Activated naive CD4-positive, alpha-beta T cell treated with anti-CD3 and anti-CD28 coated beads, Interleukin-2, amount 10 ng/mL, durations not matched to agents 7 days and 5 days (primary cell): ENCODE measurements around the gene TMEM132D.
"Not testable (repeated sequence)": the region's sequence is repeated elsewhere in the genome, so short reads cannot be mapped to it uniquely, and the experiment has no call there.

Source experiments
- CTCF ChIA-PET: fragments of 350-600 bp; sonication (Branson Sonifier 250); formaldehyde crosslinking; loops from one replicate; lab custom pipeline; 2021; ENCODE audit warnings: antibody characterized with exemption; lab: Charles Lee
- DNase-seq: peaks from one replicate; pipeline ENCODE4 v3.0.0-alpha.2; 2020
- H3K27ac Mint-ChIP-seq: one replicate; pipeline ENCODE4 v1.8.0; 2021; ENCODE audit warnings: mild to moderate bottlenecking, moderate library complexity, mixed read lengths
- H3K27me3 Mint-ChIP-seq: one replicate; pipeline ENCODE4 v1.8.0; 2021; ENCODE audit warnings: mild to moderate bottlenecking, mixed read lengths
- H3K36me3 Mint-ChIP-seq: one replicate; pipeline ENCODE4 v1.8.0; 2021; ENCODE audit warnings: mixed read lengths
- H3K4me1 Mint-ChIP-seq: one replicate; pipeline ENCODE4 v1.8.0; 2021; ENCODE audit warnings: mixed read lengths
- H3K4me3 Mint-ChIP-seq: one replicate; pipeline ENCODE4 v1.8.0; 2021; ENCODE audit warnings: mild to moderate bottlenecking, moderate library complexity, mixed read lengths
- H3K9me3 Mint-ChIP-seq: one replicate; pipeline ENCODE4 v1.8.0; 2021; ENCODE audit warnings: mixed read lengths

Gene TMEM132D

DNA sequence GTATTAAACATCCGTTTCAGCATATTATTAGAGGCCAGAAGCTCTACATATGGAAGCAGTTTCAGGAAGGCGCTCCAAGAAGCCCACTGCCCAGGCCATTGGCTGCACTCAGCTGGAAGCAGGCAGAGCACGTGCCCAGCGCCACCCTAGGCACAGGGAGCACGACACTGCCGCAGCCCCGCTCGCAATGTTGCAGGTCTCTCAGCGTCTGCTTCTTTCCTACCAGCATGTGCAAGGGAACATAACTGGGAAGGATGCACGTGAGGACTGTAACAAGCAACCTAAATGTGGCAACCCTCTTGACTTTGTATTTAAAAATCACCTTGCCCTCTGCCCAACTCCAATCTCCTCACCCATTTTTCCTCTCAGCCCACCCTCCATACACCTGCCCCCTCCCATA lies 3.5 kb downstream of the TMEM132D start:
- Mint-ChIP-seq H3K4me1 (no peaks in the 10 kb centered on the region), H3K27ac (no peak overlapping the region), H3K9me3 (no peaks in the 10 kb centered on the region), H3K36me3 (no peaks in the 10 kb centered on the region), H3K27me3 (peaks cover 27% of the 10 kb centered on the region), H3K4me3 (no peak overlapping the region)
- DNase-seq, result no peak
- CTCF ChIA-PET, result interaction anchor here (1.3 kb wide), 1 partner anchor 11 kb away, joined by 4 read pairs; no protein-coding TSS in a partner anchor

GRCh38 chr12:129899045-129899444 lies 4.8 kb downstream of the TMEM132D start:
- CTCF ChIA-PET, result interaction anchor here (1.3 kb wide), 1 partner anchor 12 kb away, joined by 4 read pairs; no protein-coding TSS in a partner anchor
- not testable (repeated sequence) for H3K36me3 Mint-ChIP-seq, H3K9me3 Mint-ChIP-seq, H3K4me1 Mint-ChIP-seq, H3K4me3 Mint-ChIP-seq, DNase-seq, H3K27ac Mint-ChIP-seq
- H3K27me3 Mint-ChIP-seq, result peaks cover 18% of the 10 kb centered on the region

- Mint-ChIP-seq H3K9me3 (no peaks in the 10 kb centered on the region), H3K36me3 (no peaks in the 10 kb centered on the region), H3K27me3 (no peaks in the 10 kb centered on the region), H3K27ac (no peak overlapping the region), H3K4me1 (no peaks in the 10 kb centered on the region), H3K4me3 (no peak overlapping the region)
- CTCF ChIA-PET, result no interaction called here
- DNase-seq, result no peak
These were observed 10.1 kb downstream of the TMEM132D start for GRCh38 chr12:129893691-129894090.

DNA sequence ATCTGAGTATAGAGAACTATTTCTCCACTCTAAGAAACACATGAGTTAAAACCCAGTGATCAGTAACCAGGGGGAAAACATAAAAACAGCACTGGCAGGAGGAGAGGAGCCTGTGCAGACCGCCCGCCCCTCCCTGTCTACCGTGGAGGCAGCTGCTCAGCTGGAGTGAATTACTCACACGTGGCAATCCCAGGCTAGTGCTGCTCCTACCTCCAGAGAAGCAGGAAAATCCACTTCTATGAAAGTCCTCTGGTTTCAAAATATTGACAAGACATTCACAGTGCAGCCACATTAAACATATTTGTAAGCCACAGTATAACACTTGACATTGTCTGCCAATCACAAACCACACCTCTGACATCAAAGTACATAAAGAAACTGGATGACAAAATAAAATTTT lies 16.7 kb downstream of the TMEM132D start:
- Mint-ChIP-seq H3K27ac (no peak overlapping the region), H3K9me3 (no peaks in the 10 kb centered on the region), H3K4me3 (no peak overlapping the region), H3K36me3 (no peaks in the 10 kb centered on the region), H3K27me3 (no peaks in the 10 kb centered on the region), H3K4me1 (no peaks in the 10 kb centered on the region)
- DNase-seq, result no peak
- CTCF ChIA-PET, result interaction anchor here (0.6 kb wide), 1 partner anchor 694 kb away, joined by 3 read pairs; no protein-coding TSS in a partner anchor

DNA sequence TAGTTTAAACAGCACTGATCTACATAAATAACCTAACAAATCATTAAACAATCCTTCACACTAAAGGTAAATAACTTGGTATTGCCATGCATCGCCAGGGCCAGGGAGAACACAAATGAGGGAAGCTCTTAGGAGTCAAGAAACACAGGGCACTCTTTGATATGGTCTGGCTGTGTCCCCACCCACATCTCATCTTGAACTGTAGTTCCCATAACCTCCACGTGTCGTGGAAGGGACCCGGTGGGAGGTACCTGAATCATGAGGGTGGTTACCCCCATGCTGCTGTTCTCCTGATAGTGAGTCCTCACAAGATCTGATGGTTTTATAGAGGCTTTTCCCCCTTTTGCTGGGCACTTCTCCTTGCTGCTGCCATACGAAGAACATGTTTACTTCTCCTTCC lies 17.3 kb downstream of the TMEM132D start:
- no peak for DNase-seq
- Mint-ChIP-seq H3K27me3 (no peaks in the 10 kb centered on the region), H3K9me3 (no peaks in the 10 kb centered on the region), H3K4me3 (no peak overlapping the region), H3K36me3 (no peaks in the 10 kb centered on the region), H3K4me1 (no peaks in the 10 kb centered on the region), H3K27ac (no peak overlapping the region)
- CTCF ChIA-PET, result no interaction called here

DNA sequence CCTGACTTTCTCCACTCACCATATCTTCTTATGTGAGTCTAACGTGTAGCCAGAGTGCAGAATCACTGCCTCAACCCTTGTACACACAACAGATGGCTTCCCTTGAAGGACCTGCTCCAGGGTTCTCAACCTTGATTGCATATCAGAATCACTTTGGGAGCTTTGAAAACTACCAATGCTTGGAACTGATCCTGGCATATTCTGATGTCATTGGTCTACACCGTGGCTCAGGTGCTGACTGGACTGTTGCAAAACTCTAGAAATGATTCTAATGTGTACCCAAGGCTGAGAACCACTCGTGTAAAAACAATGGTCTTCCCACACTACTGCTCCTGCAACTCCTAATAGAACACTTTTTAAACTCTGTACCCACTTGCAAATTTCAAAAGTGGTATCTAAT lies 18.5 kb downstream of the TMEM132D start:
- CTCF ChIA-PET, result no interaction called here
- DNase-seq, result no peak
- no peaks in the 10 kb centered on the region for H3K9me3 Mint-ChIP-seq
- no peaks in the 10 kb centered on the region for H3K36me3 Mint-ChIP-seq
- no peak overlapping the region for H3K27ac Mint-ChIP-seq
- no peaks in the 10 kb centered on the region for H3K4me1 Mint-ChIP-seq
- no peaks in the 10 kb centered on the region for H3K27me3 Mint-ChIP-seq
- H3K4me3 Mint-ChIP-seq, result no peak overlapping the region

DNA sequence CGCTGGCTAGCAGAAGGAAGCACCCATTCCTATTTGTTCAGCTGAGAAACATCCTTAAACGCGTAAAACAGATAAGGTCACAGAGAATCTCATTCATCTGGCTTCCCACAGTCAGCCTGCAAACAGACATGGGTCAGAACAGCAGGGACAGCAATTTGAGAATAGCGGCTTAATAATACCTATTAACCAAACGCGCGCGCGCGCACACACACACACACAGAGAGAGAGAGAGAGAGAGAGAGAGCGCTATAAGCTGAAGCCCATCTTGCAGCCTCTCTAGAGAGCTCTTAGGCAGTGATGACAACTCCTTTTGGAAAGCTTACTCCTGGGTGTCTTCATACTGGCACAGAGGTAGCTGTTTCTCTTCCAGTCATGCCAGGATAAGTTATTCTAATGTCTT lies 26.4 kb downstream of the TMEM132D start:
- DNase-seq, result no peak
- Mint-ChIP-seq H3K27ac (no peak overlapping the region), H3K9me3 (peaks cover 4% of the 10 kb centered on the region), H3K36me3 (no peaks in the 10 kb centered on the region), H3K4me1 (no peaks in the 10 kb centered on the region), H3K4me3 (no peak overlapping the region), H3K27me3 (no peaks in the 10 kb centered on the region)
- CTCF ChIA-PET, result no interaction called here

DNA sequence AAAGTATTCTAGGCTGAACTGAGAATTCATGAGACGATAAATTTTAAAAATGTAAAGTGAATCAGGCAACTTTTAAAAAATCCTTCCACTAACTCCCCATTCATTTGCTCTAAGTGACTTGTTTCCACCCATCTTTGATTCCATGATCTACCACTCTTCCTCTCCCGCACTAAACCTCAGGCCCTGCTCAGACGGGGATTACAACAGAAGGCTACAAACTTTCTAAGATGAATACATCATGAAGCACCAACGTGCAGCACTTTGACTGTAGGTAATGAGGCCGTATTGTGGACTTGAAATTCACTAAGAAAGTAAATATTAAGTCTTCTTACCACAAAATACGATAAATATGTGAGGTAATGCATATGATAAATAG lies 30.0 kb downstream of the TMEM132D start:
- Mint-ChIP-seq H3K27me3 (no peaks in the 10 kb centered on the region), H3K36me3 (no peaks in the 10 kb centered on the region), H3K9me3 (peaks cover 4% of the 10 kb centered on the region), H3K27ac (no peak overlapping the region), H3K4me1 (no peaks in the 10 kb centered on the region), H3K4me3 (no peak overlapping the region)
- no peak for DNase-seq
- CTCF ChIA-PET, result no interaction called here

GRCh38 chr12:129873111-129873832 lies 30.6 kb downstream of the TMEM132D start:
- Mint-ChIP-seq H3K4me1 (no peaks in the 10 kb centered on the region), H3K27ac (no peak overlapping the region), H3K36me3 (no peaks in the 10 kb centered on the region), H3K9me3 (peaks cover 4% of the 10 kb centered on the region), H3K27me3 (no peaks in the 10 kb centered on the region), H3K4me3 (no peak overlapping the region)
- no peak for DNase-seq
- CTCF ChIA-PET, result no interaction called here

- Mint-ChIP-seq H3K4me1 (no peaks in the 10 kb centered on the region), H3K27ac (no peak overlapping the region), H3K4me3 (no peak overlapping the region), H3K9me3 (peaks cover 4% of the 10 kb centered on the region), H3K27me3 (no peaks in the 10 kb centered on the region), H3K36me3 (no peaks in the 10 kb centered on the region)
- no peak for DNase-seq
- CTCF ChIA-PET, result no interaction called here
These were observed 31.5 kb downstream of the TMEM132D start for GRCh38 chr12:129871991-129872972.

DNA sequence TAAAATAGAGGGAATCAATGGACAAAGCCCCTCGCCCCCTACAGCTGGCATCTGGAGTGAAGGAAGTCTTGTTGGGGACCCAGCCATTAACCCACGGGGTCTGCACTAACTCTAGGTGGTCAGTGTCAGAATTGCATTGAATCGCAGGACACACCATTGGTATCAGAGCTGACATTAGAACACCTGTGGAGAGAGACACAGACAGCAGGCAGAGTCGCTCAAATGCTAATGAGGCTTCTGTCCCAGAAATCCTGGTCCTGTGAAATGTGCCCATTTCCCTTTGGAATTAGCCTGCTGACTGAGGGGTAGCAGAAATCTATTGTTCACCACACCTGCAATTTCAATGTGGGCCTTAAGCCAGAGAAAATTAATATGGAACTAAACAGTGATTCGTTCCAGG lies 33.0 kb downstream of the TMEM132D start:
- no peaks in the 10 kb centered on the region for H3K36me3 Mint-ChIP-seq
- H3K4me3 Mint-ChIP-seq, result no peak overlapping the region
- H3K27ac Mint-ChIP-seq, result no peak overlapping the region
- H3K4me1 Mint-ChIP-seq, result no peaks in the 10 kb centered on the region
- H3K9me3 Mint-ChIP-seq, result peaks cover 12% of the 10 kb centered on the region
- CTCF ChIA-PET, result no interaction called here
- H3K27me3 Mint-ChIP-seq, result no peaks in the 10 kb centered on the region
- DNase-seq, result no peak

GRCh38 chr12:129870136-129870535 lies 33.7 kb downstream of the TMEM132D start:
- H3K4me1 Mint-ChIP-seq, result no peaks in the 10 kb centered on the region
- CTCF ChIA-PET, result no interaction called here

DNA sequence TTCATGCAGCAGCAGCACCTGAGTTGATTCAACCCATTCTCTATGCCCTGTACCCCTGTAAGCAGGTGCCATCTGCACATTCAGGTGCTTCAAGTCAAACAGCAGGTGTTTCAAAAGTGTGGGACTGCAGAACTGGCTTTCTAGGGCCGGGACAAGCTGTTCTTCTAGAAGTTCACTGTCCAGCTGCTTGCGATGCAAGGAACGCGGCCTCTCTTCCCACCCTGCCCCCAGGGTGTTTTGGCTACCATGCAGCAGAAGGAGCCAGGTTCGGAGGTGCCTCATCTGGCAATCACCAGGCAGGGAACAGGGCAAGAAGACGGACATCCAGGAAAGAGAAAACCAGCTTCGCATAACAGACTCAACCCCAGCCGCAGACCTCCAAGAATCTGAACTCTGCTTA lies 35.2 kb downstream of the TMEM132D start:
- no peaks in the 10 kb centered on the region for H3K36me3 Mint-ChIP-seq
- H3K27ac Mint-ChIP-seq, result no peak overlapping the region
- DNase-seq, result no peak
- CTCF ChIA-PET, result no interaction called here
- no peak overlapping the region for H3K4me3 Mint-ChIP-seq
- no peaks in the 10 kb centered on the region for H3K4me1 Mint-ChIP-seq
- H3K27me3 Mint-ChIP-seq, result no peaks in the 10 kb centered on the region
- H3K9me3 Mint-ChIP-seq, result peaks cover 16% of the 10 kb centered on the region

More at GRCh38 chr12:129870136-129870535, 33.7 kb downstream of the TMEM132D start:
- no peaks in the 10 kb centered on the region for H3K27me3 Mint-ChIP-seq
- H3K4me3 Mint-ChIP-seq, result no peak overlapping the region
- peaks cover 14% of the 10 kb centered on the region for H3K9me3 Mint-ChIP-seq
- H3K27ac Mint-ChIP-seq, result no peak overlapping the region
- no peak for DNase-seq
- H3K36me3 Mint-ChIP-seq, result no peaks in the 10 kb centered on the region

DNA sequence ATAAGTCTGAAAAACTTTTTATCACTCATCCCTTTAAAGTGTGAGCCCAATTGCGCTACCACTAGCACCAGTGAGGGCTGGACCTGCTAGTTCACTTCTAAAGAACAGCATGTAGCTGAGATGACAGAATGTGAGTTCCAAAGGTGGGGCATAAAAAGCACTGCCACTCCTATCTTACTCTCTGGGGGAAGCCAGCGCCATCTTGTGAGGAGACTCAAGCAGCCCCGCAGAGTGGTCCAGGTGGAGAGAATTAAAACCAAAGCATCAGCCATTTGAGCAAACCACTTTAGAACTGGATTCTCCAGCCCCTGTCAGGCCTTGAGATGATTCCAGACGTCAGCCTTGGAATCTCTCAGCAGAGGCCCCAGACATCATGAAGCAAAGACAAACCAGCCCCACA lies 39.9 kb downstream of the TMEM132D start:
- H3K9me3 Mint-ChIP-seq, result peaks cover 24% of the 10 kb centered on the region
- no peak for DNase-seq
- no peaks in the 10 kb centered on the region for H3K36me3 Mint-ChIP-seq
- no peaks in the 10 kb centered on the region for H3K4me1 Mint-ChIP-seq
- CTCF ChIA-PET, result no interaction called here
- no peak overlapping the region for H3K4me3 Mint-ChIP-seq
- H3K27ac Mint-ChIP-seq, result no peak overlapping the region
- H3K27me3 Mint-ChIP-seq, result no peaks in the 10 kb centered on the region
